Astrocyte (in vitro differentiated cells and primary cell): Measurements from ENCODE around the gene YAF2.

Experiments used
- EZH2 ChIP-seq: IDR thresholded peaks from 2 replicates; pipeline ENCODE4 v1.6.1; 2012; ENCODE audit warnings: mild to moderate bottlenecking, low read length, inconsistent platforms; ENCODE audit not compliant: insufficient read depth
- TF ChIP-seq, protein P1 (sequence below): IDR thresholded peaks from 2 replicates; pipeline ENCODE4 v1.5.1; 2011; ENCODE audit warnings: low read depth, mild to moderate bottlenecking, inconsistent platforms, low read length, moderate library complexity; ENCODE audit not compliant: insufficient read depth

GRCh38 chr12:42192258-42192657 is 45.8 kb downstream of the YAF2 start:
- TF ChIP-seq, protein P1, sequence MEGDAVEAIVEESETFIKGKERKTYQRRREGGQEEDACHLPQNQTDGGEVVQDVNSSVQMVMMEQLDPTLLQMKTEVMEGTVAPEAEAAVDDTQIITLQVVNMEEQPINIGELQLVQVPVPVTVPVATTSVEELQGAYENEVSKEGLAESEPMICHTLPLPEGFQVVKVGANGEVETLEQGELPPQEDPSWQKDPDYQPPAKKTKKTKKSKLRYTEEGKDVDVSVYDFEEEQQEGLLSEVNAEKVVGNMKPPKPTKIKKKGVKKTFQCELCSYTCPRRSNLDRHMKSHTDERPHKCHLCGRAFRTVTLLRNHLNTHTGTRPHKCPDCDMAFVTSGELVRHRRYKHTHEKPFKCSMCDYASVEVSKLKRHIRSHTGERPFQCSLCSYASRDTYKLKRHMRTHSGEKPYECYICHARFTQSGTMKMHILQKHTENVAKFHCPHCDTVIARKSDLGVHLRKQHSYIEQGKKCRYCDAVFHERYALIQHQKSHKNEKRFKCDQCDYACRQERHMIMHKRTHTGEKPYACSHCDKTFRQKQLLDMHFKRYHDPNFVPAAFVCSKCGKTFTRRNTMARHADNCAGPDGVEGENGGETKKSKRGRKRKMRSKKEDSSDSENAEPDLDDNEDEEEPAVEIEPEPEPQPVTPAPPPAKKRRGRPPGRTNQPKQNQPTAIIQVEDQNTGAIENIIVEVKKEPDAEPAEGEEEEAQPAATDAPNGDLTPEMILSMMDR, result no peak
- TF ChIP-seq EZH2, result no peak
